ENCODE results near the gene SUGP2. TPM values are rescaled to one million over a fixed set of nuclear protein-coding genes. Genes with fewer than 3 reads are reported as not detected.

SUGP2 gene
- total RNA-seq, 1 experiment from 2014 or later = 48.9 TPM

DNA sequence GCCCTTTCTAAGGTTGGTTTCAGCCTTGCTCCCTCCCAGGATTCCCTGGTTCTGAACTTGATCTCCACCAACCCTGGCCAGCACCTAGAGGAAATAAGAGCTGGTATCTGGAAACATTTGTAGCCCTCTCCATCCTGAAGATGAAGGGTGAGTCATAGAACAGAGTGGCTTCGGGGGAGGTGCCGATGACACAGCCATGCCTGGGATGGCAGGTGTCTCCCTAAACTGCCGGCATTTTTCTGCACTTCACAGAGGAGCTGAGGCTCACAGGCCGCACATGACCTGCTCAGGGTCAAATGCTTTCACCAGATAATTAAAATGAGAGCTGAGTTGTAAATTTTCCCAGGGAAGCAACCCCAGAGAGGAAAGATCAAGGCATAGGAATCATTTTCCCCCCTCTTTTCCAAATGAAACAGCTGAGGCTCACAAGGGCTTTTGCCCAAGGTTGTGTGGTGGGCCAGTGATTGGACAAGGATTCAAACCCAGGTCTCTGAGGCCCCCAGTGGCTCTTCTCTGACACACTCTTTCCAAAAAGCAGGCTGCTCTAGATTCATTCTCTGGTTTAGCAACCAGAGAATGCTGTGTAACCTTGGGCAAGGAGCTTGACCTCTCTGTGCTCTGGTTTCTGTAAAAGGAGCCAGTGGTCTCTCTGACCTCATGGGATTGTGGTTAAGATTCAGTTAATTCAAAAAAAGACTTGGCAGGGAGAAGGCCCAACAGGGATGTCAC is 29.3 kb upstream of the SUGP2 start:
- H3K4me3 ChIP-seq (ENCODE audit: low read length) = peak overlapping the region; percentile 71
- H3K9me2 ChIP-seq (replicated peaks; ENCODE audit: low read length) = no peaks in the 10 kb centered on the region
- 0 out of 2 replicates have a peak overlapping the region, but pooled peaks have one; percentile 20 for H2AFZ ChIP-seq (ENCODE audit: low read length)
- DNase-seq (peak; percentile 75), ATAC-seq (peak; percentile 14)
- no peaks in the 10 kb centered on the region for H3K27me3 ChIP-seq (ENCODE audit: low read length)
- peaks cover 23% of the 10 kb centered on the region for H3K4me1 ChIP-seq (ENCODE audit: insufficient read depth, low read length)
- no peaks in the 10 kb centered on the region for H3K9me3 ChIP-seq (ENCODE audit: low read length)
- peaks cover under 1% of the 10 kb centered on the region; the same call in 1 of the 2 replicates for H3K36me3 ChIP-seq (ENCODE audit: low read depth, low read length)
- H3F3A ChIP-seq (ENCODE audit: low read length, unreplicated experiment) = no peaks in the 10 kb centered on the region
- no peak overlapping the region for H3K9ac ChIP-seq (ENCODE audit: low read length)
- no peaks in the 10 kb centered on the region for H4K20me1 ChIP-seq (ENCODE audit: low read length)
- POLR2A ChIA-PET (ENCODE audit: unreplicated experiment) = no interaction called here
- peak overlapping the region; percentile 95 for H3K4me2 ChIP-seq (ENCODE audit: low read length)
- CTCF ChIA-PET = interaction anchor here (0.6 kb wide), 2 partner anchors 79 to 82 kb away, joined by 3 to 5 read pairs; no protein-coding TSS in a partner anchor
- H3K27ac ChIP-seq (ENCODE audit: low read length) = no peak overlapping the region
- intact Hi-C loops (cut with micrococcal nuclease) = no loop called here
- TSS peak; percentile 67 for BruUV-seq (replicated peaks)
- TF ChIP-seq, protein P1, sequence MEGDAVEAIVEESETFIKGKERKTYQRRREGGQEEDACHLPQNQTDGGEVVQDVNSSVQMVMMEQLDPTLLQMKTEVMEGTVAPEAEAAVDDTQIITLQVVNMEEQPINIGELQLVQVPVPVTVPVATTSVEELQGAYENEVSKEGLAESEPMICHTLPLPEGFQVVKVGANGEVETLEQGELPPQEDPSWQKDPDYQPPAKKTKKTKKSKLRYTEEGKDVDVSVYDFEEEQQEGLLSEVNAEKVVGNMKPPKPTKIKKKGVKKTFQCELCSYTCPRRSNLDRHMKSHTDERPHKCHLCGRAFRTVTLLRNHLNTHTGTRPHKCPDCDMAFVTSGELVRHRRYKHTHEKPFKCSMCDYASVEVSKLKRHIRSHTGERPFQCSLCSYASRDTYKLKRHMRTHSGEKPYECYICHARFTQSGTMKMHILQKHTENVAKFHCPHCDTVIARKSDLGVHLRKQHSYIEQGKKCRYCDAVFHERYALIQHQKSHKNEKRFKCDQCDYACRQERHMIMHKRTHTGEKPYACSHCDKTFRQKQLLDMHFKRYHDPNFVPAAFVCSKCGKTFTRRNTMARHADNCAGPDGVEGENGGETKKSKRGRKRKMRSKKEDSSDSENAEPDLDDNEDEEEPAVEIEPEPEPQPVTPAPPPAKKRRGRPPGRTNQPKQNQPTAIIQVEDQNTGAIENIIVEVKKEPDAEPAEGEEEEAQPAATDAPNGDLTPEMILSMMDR (conservative IDR thresholded peaks at IDR 0.05; ENCODE audit: low read depth, low read length) = no peak
- TF ChIP-seq EZH2 (IDR thresholded peaks at IDR 0.05; ENCODE audit: low read length, unreplicated experiment) (no peak), EZH2phosphoT487 (IDR thresholded peaks at IDR 0.05; ENCODE audit: borderline replicate concordance, low read length) (no peak)
- H3K79me2 ChIP-seq (ENCODE audit: low read length) = no peaks in the 10 kb centered on the region

DNA sequence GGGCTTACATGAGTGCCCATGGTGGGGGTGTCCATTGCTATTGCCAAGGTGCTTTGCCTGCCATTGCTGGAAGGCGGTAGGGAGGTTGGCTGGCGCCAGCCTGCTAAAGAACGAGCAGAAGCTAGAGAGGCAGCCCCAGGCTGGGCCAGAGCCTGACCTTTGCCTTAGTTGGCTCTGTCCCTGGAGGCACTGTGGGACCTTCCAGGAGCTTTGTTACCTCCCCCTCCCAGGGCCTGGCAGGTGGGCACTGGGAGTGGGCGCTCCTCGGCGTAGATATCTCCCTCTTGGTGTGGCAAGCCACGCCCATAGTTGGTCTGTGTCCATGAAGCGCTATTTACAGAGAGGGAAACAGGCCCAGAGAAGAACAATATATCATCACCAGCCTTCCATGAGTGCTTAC is 28.2 kb upstream of the SUGP2 start:
- POLR2A ChIA-PET (ENCODE audit: unreplicated experiment) = no interaction called here
- DNase-seq (no peak), ATAC-seq (no peak)
- Histone ChIP-seq H3K4me1 (ENCODE audit: insufficient read depth, low read length) (peaks cover 23% of the 10 kb centered on the region), H3K27ac (ENCODE audit: low read length) (no peak overlapping the region), H3K36me3 (ENCODE audit: low read depth, low read length) (peaks cover 5% of the 10 kb centered on the region; the same call in 1 of the 2 replicates), H3K4me3 (ENCODE audit: low read length) (no peak overlapping the region), H3K9me3 (ENCODE audit: low read length) (no peaks in the 10 kb centered on the region), H3K79me2 (ENCODE audit: low read length) (no peaks in the 10 kb centered on the region), H3K4me2 (ENCODE audit: low read length) (no peak overlapping the region), H3K9me2 (replicated peaks; ENCODE audit: low read length) (no peaks in the 10 kb centered on the region), H4K20me1 (ENCODE audit: low read length) (no peaks in the 10 kb centered on the region), H3K27me3 (ENCODE audit: low read length) (no peaks in the 10 kb centered on the region), H2AFZ (ENCODE audit: low read length) (no peak overlapping the region), H3K9ac (ENCODE audit: low read length) (no peak overlapping the region), H3F3A (ENCODE audit: low read length, unreplicated experiment) (no peaks in the 10 kb centered on the region)
- intact Hi-C loops (cut with micrococcal nuclease) = no loop called here
- BruUV-seq (replicated peaks) = no TSS peak
- CTCF ChIA-PET = no interaction called here
- no peak for TF ChIP-seq EZH2phosphoT487 (IDR thresholded peaks at IDR 0.05; ENCODE audit: borderline replicate concordance, low read length)
- no peak for TF ChIP-seq EZH2 (IDR thresholded peaks at IDR 0.05; ENCODE audit: low read length, unreplicated experiment)
- TF ChIP-seq, protein P1 (conservative IDR thresholded peaks at IDR 0.05; ENCODE audit: low read depth, low read length) = no peak

Data from PC-3 (cell line).